ENCODE results near the gene AFAP1. TPM values are rescaled to one million over a fixed set of nuclear protein-coding genes. Genes with fewer than 3 reads are reported as not detected.

Gene AFAP1
- total RNA-seq, 1 donor from 2014 or later: 0.24 TPM

- Mint-ChIP-seq H3K36me3 (ENCODE audit: low read depth) (no peaks in the 10 kb centered on the region), H3K9me3 (no peaks in the 10 kb centered on the region), H3K27me3 (no peaks in the 10 kb centered on the region), H3K4me3 (no peak overlapping the region), H3K4me1 (no peaks in the 10 kb centered on the region), H3K27ac (no peak overlapping the region)
- TF ChIP-seq CTCF (IDR thresholded peaks at IDR 0.05): no peak
- ATAC-seq (ENCODE audit: low read depth): no peak
- CTCF ChIA-PET: no interaction called here
- POLR2A ChIA-PET: no interaction called here
- DNase-seq: no peak
- intact Hi-C loops (cut with micrococcal nuclease): no loop called here
Measured at GRCh38 chr4:7815981-7816380, 123.7 kb downstream of the AFAP1 start.

- Mint-ChIP-seq H3K27me3 (no peaks in the 10 kb centered on the region), H3K4me3 (no peak overlapping the region), H3K27ac (no peak overlapping the region), H3K4me1 (no peaks in the 10 kb centered on the region), H3K36me3 (ENCODE audit: low read depth) (no peaks in the 10 kb centered on the region), H3K9me3 (no peaks in the 10 kb centered on the region)
- intact Hi-C loops (cut with micrococcal nuclease): no loop called here
- TF ChIP-seq CTCF (IDR thresholded peaks at IDR 0.05): no peak
- no peak for ATAC-seq (ENCODE audit: low read depth)
- DNase-seq: no peak
- CTCF ChIA-PET: no interaction called here
- POLR2A ChIA-PET: no interaction called here
Measured at GRCh38 chr4:7815562-7815961, 124.1 kb downstream of the AFAP1 start.

GRCh38 chr4:7814451-7814850, 125.2 kb downstream of the AFAP1 start:
- Mint-ChIP-seq H3K36me3 (ENCODE audit: low read depth) (no peaks in the 10 kb centered on the region), H3K4me3 (no peak overlapping the region), H3K4me1 (no peaks in the 10 kb centered on the region), H3K27me3 (no peaks in the 10 kb centered on the region), H3K9me3 (no peaks in the 10 kb centered on the region), H3K27ac (no peak overlapping the region)
- CTCF ChIA-PET: no interaction called here
- no peak for ATAC-seq (ENCODE audit: low read depth)
- DNase-seq: no peak
- POLR2A ChIA-PET: no interaction called here
- no peak for TF ChIP-seq CTCF (IDR thresholded peaks at IDR 0.05)
- intact Hi-C loops (cut with micrococcal nuclease): no loop called here

- H3K4me1 Mint-ChIP-seq: no peaks in the 10 kb centered on the region
- no peak for TF ChIP-seq CTCF (IDR thresholded peaks at IDR 0.05)
- ATAC-seq (ENCODE audit: low read depth): no peak
- no peak overlapping the region for H3K27ac Mint-ChIP-seq
- H3K4me3 Mint-ChIP-seq: no peak overlapping the region
- CTCF ChIA-PET: no interaction called here
- no peak for DNase-seq
- intact Hi-C loops (cut with micrococcal nuclease): no loop called here
- no peaks in the 10 kb centered on the region for H3K9me3 Mint-ChIP-seq
- H3K36me3 Mint-ChIP-seq (ENCODE audit: low read depth): no peaks in the 10 kb centered on the region
- H3K27me3 Mint-ChIP-seq: no peaks in the 10 kb centered on the region
- POLR2A ChIA-PET: interaction anchor here (0.6 kb wide), 1 partner anchor 555 kb away, joined by 5 read pairs; no protein-coding TSS in a partner anchor
Measured at GRCh38 chr4:7813674-7814073, 126.0 kb downstream of the AFAP1 start.

- TF ChIP-seq CTCF (IDR thresholded peaks at IDR 0.05): no peak
- Mint-ChIP-seq H3K27me3 (no peaks in the 10 kb centered on the region), H3K9me3 (no peaks in the 10 kb centered on the region), H3K27ac (no peak overlapping the region), H3K36me3 (ENCODE audit: low read depth) (no peaks in the 10 kb centered on the region), H3K4me1 (no peaks in the 10 kb centered on the region), H3K4me3 (no peak overlapping the region)
- CTCF ChIA-PET: no interaction called here
- POLR2A ChIA-PET: no interaction called here
- no peak for ATAC-seq (ENCODE audit: low read depth)
- intact Hi-C loops (cut with micrococcal nuclease): no loop called here
- DNase-seq: no peak
Measured at GRCh38 chr4:7812921-7813320, 126.7 kb downstream of the AFAP1 start.
